Activated naive CD8-positive, alpha-beta T cell (primary cell): ENCODE results near the gene CPAMD8.
"Not testable (repeated sequence)": the region's sequence is repeated elsewhere in the genome, so short reads cannot be mapped to it uniquely, and the experiment has no call there.

Experiments used
- H3K27ac Mint-ChIP-seq: one replicate; pipeline ENCODE4 v1.8.0; 2021; ENCODE audit warnings: mixed read lengths
- H3K27me3 Mint-ChIP-seq: one replicate; pipeline ENCODE4 v1.8.0; 2021; ENCODE audit warnings: mixed read lengths
- H3K36me3 Mint-ChIP-seq: one replicate; pipeline ENCODE4 v1.8.0; 2021; ENCODE audit warnings: mixed read lengths
- H3K4me1 Mint-ChIP-seq: one replicate; pipeline ENCODE4 v1.8.0; 2021; ENCODE audit warnings: low read depth, mixed read lengths
- H3K4me3 Mint-ChIP-seq: one replicate; pipeline ENCODE4 v1.8.0; 2021; ENCODE audit warnings: mild to moderate bottlenecking, mixed read lengths
- H3K9me3 Mint-ChIP-seq: one replicate; pipeline ENCODE4 v1.8.0; 2021; ENCODE audit warnings: low read depth, mixed read lengths

CPAMD8 gene

GRCh38 chr19:17024941-17025340 is 1.7 kb downstream of the CPAMD8 start:
- H3K27ac Mint-ChIP-seq, H3K36me3 Mint-ChIP-seq, H3K4me3 Mint-ChIP-seq, H3K9me3 Mint-ChIP-seq, H3K27me3 Mint-ChIP-seq: not testable (repeated sequence)
- peaks cover 12% of the 10 kb centered on the region for H3K4me1 Mint-ChIP-seq

GRCh38 chr19:17023805-17024204 is 2.8 kb downstream of the CPAMD8 start:
- Mint-ChIP-seq H3K36me3 (peaks cover 8% of the 10 kb centered on the region), H3K27me3 (no peaks in the 10 kb centered on the region), H3K9me3 (peaks cover 4% of the 10 kb centered on the region), H3K27ac (no peak overlapping the region), H3K4me1 (peaks cover 12% of the 10 kb centered on the region), H3K4me3 (no peak overlapping the region)

GRCh38 chr19:17022738-17023137 is 3.9 kb downstream of the CPAMD8 start:
- Mint-ChIP-seq H3K27ac (no peak overlapping the region), H3K4me3 (no peak overlapping the region), H3K36me3 (peaks cover 8% of the 10 kb centered on the region), H3K4me1 (peaks cover 10% of the 10 kb centered on the region), H3K9me3 (peaks cover 4% of the 10 kb centered on the region), H3K27me3 (no peaks in the 10 kb centered on the region)

- Mint-ChIP-seq H3K27ac (no peak overlapping the region), H3K4me1 (peaks cover 8% of the 10 kb centered on the region), H3K4me3 (no peak overlapping the region), H3K36me3 (peaks cover 8% of the 10 kb centered on the region), H3K9me3 (peaks cover 4% of the 10 kb centered on the region), H3K27me3 (no peaks in the 10 kb centered on the region)
Measured at GRCh38 chr19:17021793-17022590, 4.6 kb downstream of the CPAMD8 start.

GRCh38 chr19:17021328-17021727 is 5.3 kb downstream of the CPAMD8 start:
- peaks cover 4% of the 10 kb centered on the region for H3K9me3 Mint-ChIP-seq
- H3K4me3 Mint-ChIP-seq: no peak overlapping the region
- peaks cover 8% of the 10 kb centered on the region for H3K36me3 Mint-ChIP-seq
- H3K4me1 Mint-ChIP-seq: peaks cover 8% of the 10 kb centered on the region
- H3K27ac Mint-ChIP-seq: no peak overlapping the region
- no peaks in the 10 kb centered on the region for H3K27me3 Mint-ChIP-seq

- peaks cover 4% of the 10 kb centered on the region for H3K4me1 Mint-ChIP-seq
- H3K9me3 Mint-ChIP-seq: peaks cover 4% of the 10 kb centered on the region
- no peak overlapping the region for H3K27ac Mint-ChIP-seq
- H3K4me3 Mint-ChIP-seq: no peak overlapping the region
- H3K27me3 Mint-ChIP-seq: no peaks in the 10 kb centered on the region
- H3K36me3 Mint-ChIP-seq: peaks cover 8% of the 10 kb centered on the region
Measured at GRCh38 chr19:17020823-17021222, 5.8 kb downstream of the CPAMD8 start.

- peaks cover 8% of the 10 kb centered on the region for H3K36me3 Mint-ChIP-seq
- H3K9me3 Mint-ChIP-seq: peaks cover 4% of the 10 kb centered on the region
- no peaks in the 10 kb centered on the region for H3K27me3 Mint-ChIP-seq
- H3K4me3 Mint-ChIP-seq: no peak overlapping the region
- H3K4me1 Mint-ChIP-seq: peaks cover 2% of the 10 kb centered on the region
- no peak overlapping the region for H3K27ac Mint-ChIP-seq
Measured at GRCh38 chr19:17020385-17020784, 6.2 kb downstream of the CPAMD8 start.

GRCh38 chr19:17014212-17014861 is 12.3 kb downstream of the CPAMD8 start:
- H3K27me3 Mint-ChIP-seq, H3K9me3 Mint-ChIP-seq, H3K4me1 Mint-ChIP-seq, H3K4me3 Mint-ChIP-seq, H3K27ac Mint-ChIP-seq, H3K36me3 Mint-ChIP-seq: not testable (repeated sequence)

- Mint-ChIP-seq H3K4me3 (no peak overlapping the region), H3K4me1 (peaks cover 2% of the 10 kb centered on the region), H3K36me3 (no peaks in the 10 kb centered on the region), H3K27me3 (no peaks in the 10 kb centered on the region), H3K9me3 (no peaks in the 10 kb centered on the region), H3K27ac (no peak overlapping the region)
Measured at GRCh38 chr19:17011485-17011884, 15.1 kb downstream of the CPAMD8 start.

GRCh38 chr19:17006579-17006978 is 20.0 kb downstream of the CPAMD8 start:
- peaks cover 13% of the 10 kb centered on the region for H3K4me1 Mint-ChIP-seq
- H3K36me3 Mint-ChIP-seq: no peaks in the 10 kb centered on the region
- H3K9me3 Mint-ChIP-seq: no peaks in the 10 kb centered on the region
- no peaks in the 10 kb centered on the region for H3K27me3 Mint-ChIP-seq
- H3K27ac Mint-ChIP-seq: no peak overlapping the region
- no peak overlapping the region for H3K4me3 Mint-ChIP-seq

- Mint-ChIP-seq H3K27ac (no peak overlapping the region), H3K4me1 (peaks cover 24% of the 10 kb centered on the region), H3K27me3 (no peaks in the 10 kb centered on the region), H3K9me3 (no peaks in the 10 kb centered on the region), H3K4me3 (no peak overlapping the region), H3K36me3 (no peaks in the 10 kb centered on the region)
Measured at GRCh38 chr19:17005000-17005399, 21.6 kb downstream of the CPAMD8 start.

- Mint-ChIP-seq H3K36me3 (no peaks in the 10 kb centered on the region), H3K9me3 (no peaks in the 10 kb centered on the region), H3K27ac (no peak overlapping the region), H3K4me3 (no peak overlapping the region), H3K4me1 (peaks cover 24% of the 10 kb centered on the region), H3K27me3 (no peaks in the 10 kb centered on the region)
Measured at GRCh38 chr19:17004386-17004785, 22.2 kb downstream of the CPAMD8 start.

- Mint-ChIP-seq H3K27me3 (no peaks in the 10 kb centered on the region), H3K9me3 (no peaks in the 10 kb centered on the region), H3K36me3 (peaks cover 4% of the 10 kb centered on the region), H3K4me1 (peaks cover 24% of the 10 kb centered on the region), H3K4me3 (no peak overlapping the region), H3K27ac (no peak overlapping the region)
Measured at GRCh38 chr19:17002455-17002854, 24.2 kb downstream of the CPAMD8 start.

GRCh38 chr19:17001603-17002183 is 24.9 kb downstream of the CPAMD8 start:
- no peaks in the 10 kb centered on the region for H3K27me3 Mint-ChIP-seq
- peaks cover 24% of the 10 kb centered on the region for H3K4me1 Mint-ChIP-seq
- H3K27ac Mint-ChIP-seq: peak overlapping the region; percentile 29
- H3K4me3 Mint-ChIP-seq: peak overlapping the region; percentile 66
- peaks cover 4% of the 10 kb centered on the region for H3K36me3 Mint-ChIP-seq
- no peaks in the 10 kb centered on the region for H3K9me3 Mint-ChIP-seq

GRCh38 chr19:16998635-16999194 is 27.9 kb downstream of the CPAMD8 start:
- Mint-ChIP-seq H3K4me1 (peaks cover 22% of the 10 kb centered on the region), H3K36me3 (peaks cover 8% of the 10 kb centered on the region), H3K9me3 (peaks cover 2% of the 10 kb centered on the region), H3K4me3 (no peak overlapping the region), H3K27ac (no peak overlapping the region), H3K27me3 (no peaks in the 10 kb centered on the region)
